Fibroblast of lung (primary cell): ENCODE measurements around the gene TMEM190.

Experiments
- CTCF ChIP-seq, 2 donors: IDR thresholded peaks in 1 of 2; conservative IDR thresholded peaks in 1 of 2; 1 replicate in 1 of 2; 2 replicates in 1 of 2; pipeline ENCODE4 v1.5.1; 2011 to 2012; ENCODE audit warnings: low read length in 2 of 2, control low read depth in 1 of 2, inconsistent platforms in 1 of 2, low read depth in 1 of 2, mild to moderate bottlenecking in 1 of 2
- EZH2 ChIP-seq: IDR thresholded peaks from 2 replicates; pipeline ENCODE4 v1.5.1; 2012; ENCODE audit warnings: low read length, control low read depth, mild to moderate bottlenecking; ENCODE audit errors: missing control alignments

- no peak for TF ChIP-seq CTCF (conservative IDR thresholded peaks at IDR 0.05 in 1 of 2, IDR thresholded peaks at IDR 0.05 in 1 of 2; ENCODE audit: low read depth in 1 of 2, low read length in 2 of 2)
- no peak for TF ChIP-seq EZH2
Observed at GRCh38 chr19:55368701-55369563, 7.7 kb upstream of the TMEM190 start.
